Stimulated activated naive B cell treated with anti-CD40 and anti-IgM and Interleukin-4, amounts not matched to agents 10 μg/mL and 1 μg/mL and 100 μg/mL, for 72 hours (primary cell): ENCODE results near the gene PPA1.
"Not testable (repeated sequence)": the region's sequence is repeated elsewhere in the genome, so short reads cannot be mapped to it uniquely, and the experiment has no call there.

Experiments used
- ATAC-seq, 2 donors: fragments of 150-1000 bp; cut with Tn5 transposase; replicated peaks; 2 replicates each; pipeline ENCODE4 v1.10.0; 2021; ENCODE audit warnings: moderate library complexity in 1 of 2
- DNase-seq: peaks from one replicate; pipeline ENCODE4 v3.0.0; 2021
- H3K27ac Mint-ChIP-seq: one replicate; pipeline ENCODE4 v1.8.0; 2022; ENCODE audit warnings: mild to moderate bottlenecking, mixed read lengths
- H3K27me3 Mint-ChIP-seq, 2 donors: one replicate each; pipeline ENCODE4 v1.8.0; 2022; ENCODE audit warnings: mixed read lengths in 2 of 2
- H3K36me3 Mint-ChIP-seq, 2 donors: one replicate each; pipeline ENCODE4 v1.8.0; 2022; ENCODE audit warnings: mixed read lengths in 2 of 2, mild to moderate bottlenecking in 1 of 2
- H3K4me1 Mint-ChIP-seq, 2 donors: one replicate each; pipeline ENCODE4 v1.8.0; 2022; ENCODE audit warnings: mixed read lengths in 2 of 2, mild to moderate bottlenecking in 1 of 2
- H3K4me3 Mint-ChIP-seq, 2 donors: one replicate each; pipeline ENCODE4 v1.8.0; 2022; ENCODE audit warnings: mild to moderate bottlenecking in 2 of 2, mixed read lengths in 2 of 2, moderate library complexity in 1 of 2
- H3K9me3 Mint-ChIP-seq, 2 donors: one replicate each; pipeline ENCODE4 v1.8.0; 2022; ENCODE audit warnings: mixed read lengths in 2 of 2, mild to moderate bottlenecking in 1 of 2

PPA1 gene

DNA sequence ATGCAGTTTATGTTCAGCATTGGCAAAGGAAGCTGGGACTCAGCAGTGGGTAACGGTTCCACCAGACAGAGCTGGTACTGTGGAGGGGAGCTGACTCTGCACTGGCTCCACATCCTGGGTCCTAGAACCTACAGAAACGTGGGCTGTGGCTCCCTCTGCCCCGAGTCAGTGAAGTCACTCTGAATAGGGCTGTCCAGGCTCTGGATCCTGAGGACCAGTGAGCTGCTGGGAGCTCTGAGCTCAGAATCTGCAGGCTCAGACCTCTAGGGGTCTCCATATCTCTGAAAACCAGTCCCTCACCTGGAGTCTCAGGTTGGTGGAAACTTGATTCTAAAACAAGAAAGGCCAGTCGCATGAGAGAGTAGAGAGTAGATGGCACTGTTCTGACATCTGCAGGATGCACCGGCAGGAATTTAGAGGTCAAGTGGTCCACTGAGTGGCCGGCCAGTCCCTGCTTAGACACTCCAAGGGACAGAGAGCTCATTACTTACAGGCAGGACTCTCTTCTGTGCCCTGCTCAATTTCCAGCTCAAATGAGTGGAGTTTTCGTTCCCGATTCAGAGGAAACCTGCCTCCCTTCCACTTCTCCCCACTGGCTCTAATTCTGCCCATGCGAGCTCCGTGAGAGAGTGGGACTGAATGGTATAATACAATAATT is 31.9 kb upstream of the PPA1 start:
- H3K4me3 Mint-ChIP-seq: no peak overlapping the region
- peaks cover 12 to 73% of the 10 kb centered on the region in 2 donors for H3K27me3 Mint-ChIP-seq
- ATAC-seq (peak; percentile 44 to 64), DNase-seq (no peak)
- peaks cover 7 to 9% of the 10 kb centered on the region in 2 donors for H3K9me3 Mint-ChIP-seq
- H3K36me3 Mint-ChIP-seq: peaks cover 4 to 6% of the 10 kb centered on the region in 2 donors
- H3K27ac Mint-ChIP-seq: no peak overlapping the region
- H3K4me1 Mint-ChIP-seq: peaks cover 0 to 6% of the 10 kb centered on the region in 2 donors

DNA sequence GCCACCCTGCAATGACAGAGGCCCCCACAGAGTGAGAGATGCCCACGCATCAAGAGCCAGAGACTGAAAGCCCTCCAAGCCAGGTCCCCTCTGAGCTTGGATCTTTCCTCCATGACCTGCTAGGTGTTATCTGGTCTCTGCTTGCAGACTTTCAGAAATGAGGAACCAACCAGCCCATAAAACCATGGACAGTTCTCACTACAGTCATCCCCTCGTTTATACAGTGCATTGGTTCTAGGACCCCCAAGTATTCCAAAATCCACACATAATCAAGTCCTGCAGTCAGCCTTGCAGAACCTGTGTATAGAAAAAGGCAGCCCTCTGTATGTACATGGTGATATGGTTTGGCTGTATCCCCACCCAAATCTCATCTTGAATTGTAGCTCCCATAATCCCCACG is 27.5 kb upstream of the PPA1 start:
- Mint-ChIP-seq H3K9me3 (peaks cover 7 to 9% of the 10 kb centered on the region in 2 donors), H3K27me3 (peaks cover 24 to 82% of the 10 kb centered on the region in 2 donors), H3K4me1 (peaks cover under 1 to 5% of the 10 kb centered on the region in 2 donors)

DNA sequence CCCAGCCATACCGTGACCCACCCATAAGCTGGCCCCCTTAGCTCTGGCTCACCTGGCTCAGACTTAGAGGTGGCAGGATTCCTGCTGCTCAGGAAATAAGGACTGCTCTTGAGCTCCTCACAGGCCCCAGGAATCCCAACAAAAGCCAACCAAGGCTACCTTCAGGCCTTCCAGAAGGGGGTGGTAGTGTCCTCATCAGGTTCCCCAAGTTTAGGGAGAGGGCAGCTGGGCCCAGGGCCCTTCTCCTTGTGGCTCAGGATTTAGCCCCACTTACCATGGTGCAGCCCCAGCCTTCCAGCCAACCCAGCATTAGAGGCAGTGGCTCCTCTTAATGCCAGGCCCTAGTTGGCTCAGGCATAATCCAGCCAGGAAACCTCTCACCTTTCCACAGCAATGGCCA is 27.0 kb upstream of the PPA1 start:
- Mint-ChIP-seq H3K27ac (no peak overlapping the region), H3K27me3 (peaks cover 29 to 82% of the 10 kb centered on the region in 2 donors), H3K4me3 (no peak overlapping the region), H3K36me3 (peaks cover 4 to 6% of the 10 kb centered on the region in 2 donors), H3K9me3 (peaks cover 7 to 9% of the 10 kb centered on the region in 2 donors), H3K4me1 (peaks cover 4 to 10% of the 10 kb centered on the region in 2 donors)
- DNase-seq: no peak
- no peak for ATAC-seq

More for the DNA sequence above, 27.5 kb upstream of the PPA1 start:
- peaks cover 4 to 6% of the 10 kb centered on the region in 2 donors for H3K36me3 Mint-ChIP-seq
- DNase-seq (no peak), ATAC-seq (no peak)
- H3K27ac Mint-ChIP-seq: no peak overlapping the region
- H3K4me3 Mint-ChIP-seq: no peak overlapping the region

DNA sequence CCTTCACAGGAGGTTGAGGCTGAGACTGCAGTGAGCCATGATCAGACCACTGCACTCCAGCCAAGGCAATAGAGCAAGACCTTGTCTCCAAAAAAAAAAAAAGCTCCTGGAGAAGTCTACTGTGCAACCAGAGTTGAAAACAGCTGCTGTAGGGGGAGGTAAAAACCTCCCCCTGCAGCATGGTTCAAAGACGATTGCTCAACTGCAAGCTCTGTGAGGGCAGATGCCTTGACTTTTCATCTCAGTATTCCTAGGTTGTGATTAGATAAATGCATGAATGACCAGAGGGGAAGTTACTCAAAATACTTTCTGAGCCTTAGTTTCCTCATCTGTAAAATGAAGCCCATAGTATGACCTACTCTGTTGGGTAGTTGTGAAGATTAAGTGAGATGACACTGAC is 25.0 kb upstream of the PPA1 start:
- Mint-ChIP-seq H3K4me3 (no peak overlapping the region), H3K9me3 (peaks cover 7 to 9% of the 10 kb centered on the region in 2 donors), H3K27me3 (peaks cover 40 to 80% of the 10 kb centered on the region in 2 donors), H3K36me3 (peaks cover 4 to 6% of the 10 kb centered on the region in 2 donors), H3K4me1 (peaks cover 5 to 11% of the 10 kb centered on the region in 2 donors), H3K27ac (no peak overlapping the region)
- ATAC-seq: no peak
- no peak for DNase-seq

DNA sequence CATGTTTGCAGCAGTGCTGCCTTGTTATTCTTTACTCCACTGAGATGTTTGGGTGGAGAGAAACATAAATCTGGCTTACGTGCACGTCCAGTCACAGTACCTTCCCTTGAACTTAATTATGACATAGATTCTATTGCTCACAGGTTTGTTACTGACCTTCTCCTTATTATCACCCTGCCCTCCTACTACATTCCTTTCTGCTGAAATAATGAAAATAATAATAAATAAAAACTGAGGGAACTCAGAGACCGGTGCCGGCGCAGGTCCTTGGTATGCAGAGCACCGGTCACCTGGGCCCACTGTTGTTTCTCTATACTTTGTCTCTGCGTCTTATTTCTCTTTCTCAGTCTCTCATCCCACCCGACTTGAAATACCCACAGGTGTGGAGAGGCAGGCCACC is 24.6 kb upstream of the PPA1 start:
- not testable (repeated sequence) for H3K9me3 Mint-ChIP-seq, H3K4me3 Mint-ChIP-seq, DNase-seq, ATAC-seq, H3K27ac Mint-ChIP-seq, H3K36me3 Mint-ChIP-seq
- H3K27me3 Mint-ChIP-seq: peaks cover 44 to 80% of the 10 kb centered on the region in 2 donors
- peaks cover 5 to 11% of the 10 kb centered on the region in 2 donors for H3K4me1 Mint-ChIP-seq

DNA sequence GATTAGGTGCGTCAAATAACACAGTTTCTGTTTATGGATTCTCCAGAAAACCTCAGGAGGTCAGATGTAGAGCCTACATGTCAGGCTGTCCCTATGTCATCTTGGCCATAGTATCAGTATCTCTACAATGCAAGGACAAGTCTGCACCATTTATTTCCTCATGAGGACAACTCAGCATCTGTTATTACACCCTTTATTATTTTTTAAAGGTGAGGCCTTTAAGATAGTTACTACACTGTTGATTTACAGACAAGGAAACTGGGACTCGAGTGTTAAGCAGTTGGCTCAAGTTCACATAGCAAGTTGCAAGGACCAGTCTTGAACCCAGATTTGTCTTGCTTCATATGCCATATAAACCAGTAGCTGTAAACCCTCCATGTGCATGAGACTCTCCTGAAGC is 23.2 kb upstream of the PPA1 start:
- H3K36me3 Mint-ChIP-seq: peaks cover 4% of the 10 kb centered on the region in 2 donors

DNA sequence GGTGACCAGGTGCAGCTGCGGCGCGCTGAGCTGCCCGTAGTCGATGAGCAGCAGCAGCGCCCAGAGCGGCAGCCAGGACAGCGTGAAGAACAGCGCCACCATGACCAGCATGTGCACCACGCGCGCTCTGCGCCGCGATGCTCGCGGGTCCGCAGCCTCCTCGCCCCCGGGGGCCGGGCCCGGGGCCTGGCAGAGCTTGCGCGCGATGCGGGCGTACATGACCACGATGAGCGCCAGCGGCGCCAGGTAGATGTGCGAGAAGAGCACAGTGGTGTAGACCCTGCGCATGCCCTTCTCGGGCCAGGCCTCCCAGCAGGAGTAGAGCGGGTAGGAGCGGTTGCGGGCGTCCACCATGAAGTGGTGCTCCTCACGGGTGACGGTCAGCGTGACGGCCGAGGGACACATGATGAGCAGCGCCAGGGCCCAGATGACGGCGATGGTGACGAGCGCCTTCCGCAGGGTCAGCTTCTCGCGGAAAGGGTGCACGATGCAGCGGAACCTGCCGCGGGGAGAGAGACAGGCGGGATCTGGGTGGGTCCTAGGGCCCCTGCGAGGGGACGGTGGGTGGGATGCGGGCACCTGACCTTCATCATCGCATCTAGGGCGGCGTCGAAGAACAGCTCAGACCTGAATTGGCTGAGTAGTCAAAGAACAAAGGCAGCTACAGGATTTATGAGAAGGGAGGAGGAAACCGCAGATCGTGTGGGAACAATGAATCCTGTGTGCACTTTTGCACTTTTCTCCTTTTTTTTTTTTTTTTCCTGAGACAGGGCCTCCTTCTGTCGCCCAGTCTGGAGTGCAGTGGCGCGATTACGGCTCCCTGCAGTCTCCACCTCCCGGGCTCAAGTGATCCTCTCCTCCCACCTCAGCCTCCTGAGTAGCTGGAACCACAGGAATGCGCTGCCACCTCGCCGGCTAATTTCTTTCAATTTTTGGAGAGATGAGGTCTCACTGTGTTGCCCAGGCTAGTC is 22.4 kb upstream of the PPA1 start:
- DNase-seq (no peak), ATAC-seq (peak; percentile 42 to 50)
- Mint-ChIP-seq H3K4me1 (peaks cover 5 to 11% of the 10 kb centered on the region in 2 donors), H3K36me3 (no peaks in the 10 kb centered on the region), H3K9me3 (no peaks in the 10 kb centered on the region), H3K27ac (no peak overlapping the region), H3K4me3 (peak overlapping the region; percentile 36 to 65), H3K27me3 (peaks cover 46 to 80% of the 10 kb centered on the region in 2 donors)

More for the DNA sequence above, 23.2 kb upstream of the PPA1 start:
- Mint-ChIP-seq H3K4me3 (no peak overlapping the region), H3K27ac (no peak overlapping the region), H3K4me1 (peaks cover 5 to 11% of the 10 kb centered on the region in 2 donors), H3K9me3 (peaks cover 6 to 7% of the 10 kb centered on the region in 2 donors), H3K27me3 (peaks cover 45 to 80% of the 10 kb centered on the region in 2 donors)
- ATAC-seq (no peak), DNase-seq (no peak)

DNA sequence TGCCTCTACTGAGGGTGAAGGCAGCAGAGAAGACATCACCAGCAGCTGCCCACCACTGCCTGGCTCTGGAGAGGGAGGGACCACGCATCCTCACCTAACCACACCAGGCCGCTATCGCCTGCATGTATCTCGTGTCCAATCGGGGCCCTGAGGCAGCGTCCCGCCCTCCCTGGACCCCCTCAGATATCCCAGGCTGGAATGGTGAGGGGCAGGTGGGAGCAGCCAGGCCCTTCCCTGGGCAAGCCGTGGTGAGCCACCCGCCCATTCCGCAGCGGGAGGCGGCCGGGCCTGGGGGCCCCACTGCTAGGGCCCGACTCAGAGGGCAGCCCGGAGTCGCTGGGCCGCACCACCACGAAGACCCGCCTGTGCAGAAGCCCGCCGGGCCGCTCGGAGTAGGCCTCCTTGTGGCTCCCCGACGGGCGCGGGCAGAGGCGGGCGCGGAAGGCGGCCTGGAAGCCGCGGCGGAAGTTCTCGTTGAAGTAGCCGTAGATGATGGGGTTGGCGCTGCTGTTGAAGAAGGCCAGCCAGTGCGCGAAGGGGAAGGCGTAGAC is 21.6 kb upstream of the PPA1 start:
- peaks cover 46 to 80% of the 10 kb centered on the region in 2 donors for H3K27me3 Mint-ChIP-seq
- ATAC-seq: no peak

DNA sequence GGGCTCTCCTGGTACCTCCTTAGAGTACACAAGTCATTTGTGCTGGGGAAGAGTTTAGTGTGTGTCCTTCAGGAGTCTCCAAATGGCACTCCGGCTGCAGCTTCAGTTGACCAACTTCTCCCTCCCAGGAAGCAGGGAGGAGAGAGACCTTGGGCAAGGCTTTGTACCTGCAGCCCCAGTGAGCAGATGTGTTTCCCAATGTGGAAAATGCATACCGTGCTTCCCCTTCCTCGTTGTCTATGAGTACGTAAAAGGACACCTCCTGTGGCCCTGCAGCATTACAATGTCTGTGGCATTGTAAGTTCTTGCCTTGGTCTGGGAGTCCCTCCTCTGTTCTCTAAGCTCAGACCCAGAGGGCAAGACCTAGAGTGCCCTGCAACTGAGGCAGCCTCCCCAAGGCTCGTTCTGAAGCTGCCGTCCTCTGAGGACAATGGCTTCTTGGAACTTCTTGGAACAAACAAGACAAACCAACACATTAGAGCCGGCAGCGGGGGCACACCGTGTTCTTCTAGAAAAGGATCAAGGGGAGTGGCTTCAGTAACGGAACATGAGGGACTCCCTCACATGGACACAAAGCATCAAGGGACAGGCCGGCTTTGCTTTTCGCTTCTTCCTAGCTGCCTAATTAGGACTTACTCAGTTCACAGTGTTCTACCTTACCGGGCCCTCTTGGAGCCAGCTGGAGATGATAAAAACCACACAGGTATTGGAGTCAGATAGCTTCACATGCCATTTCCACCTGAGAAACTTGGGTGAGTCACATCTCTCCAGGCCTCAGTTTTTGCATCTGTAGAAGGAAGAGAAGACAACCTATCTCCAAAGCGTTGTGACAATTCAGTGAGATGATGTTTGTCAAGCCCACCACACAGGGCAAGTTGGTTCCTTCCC is 20.9 kb upstream of the PPA1 start:
- no peak for ATAC-seq
- Mint-ChIP-seq H3K27me3 (peaks cover 44 to 74% of the 10 kb centered on the region in 2 donors), H3K36me3 (no peaks in the 10 kb centered on the region), H3K4me3 (no peak overlapping the region), H3K4me1 (peaks cover 5 to 11% of the 10 kb centered on the region in 2 donors), H3K27ac (no peak overlapping the region), H3K9me3 (no peaks in the 10 kb centered on the region)
- no peak for DNase-seq

More for the DNA sequence above, 21.6 kb upstream of the PPA1 start:
- peak overlapping the region in 1 of 2 donors; percentile 65 for H3K4me3 Mint-ChIP-seq
- no peaks in the 10 kb centered on the region for H3K9me3 Mint-ChIP-seq
- H3K36me3 Mint-ChIP-seq: no peaks in the 10 kb centered on the region
- H3K27ac Mint-ChIP-seq: no peak overlapping the region
- H3K4me1 Mint-ChIP-seq: peaks cover 5 to 11% of the 10 kb centered on the region in 2 donors
- no peak for DNase-seq

DNA sequence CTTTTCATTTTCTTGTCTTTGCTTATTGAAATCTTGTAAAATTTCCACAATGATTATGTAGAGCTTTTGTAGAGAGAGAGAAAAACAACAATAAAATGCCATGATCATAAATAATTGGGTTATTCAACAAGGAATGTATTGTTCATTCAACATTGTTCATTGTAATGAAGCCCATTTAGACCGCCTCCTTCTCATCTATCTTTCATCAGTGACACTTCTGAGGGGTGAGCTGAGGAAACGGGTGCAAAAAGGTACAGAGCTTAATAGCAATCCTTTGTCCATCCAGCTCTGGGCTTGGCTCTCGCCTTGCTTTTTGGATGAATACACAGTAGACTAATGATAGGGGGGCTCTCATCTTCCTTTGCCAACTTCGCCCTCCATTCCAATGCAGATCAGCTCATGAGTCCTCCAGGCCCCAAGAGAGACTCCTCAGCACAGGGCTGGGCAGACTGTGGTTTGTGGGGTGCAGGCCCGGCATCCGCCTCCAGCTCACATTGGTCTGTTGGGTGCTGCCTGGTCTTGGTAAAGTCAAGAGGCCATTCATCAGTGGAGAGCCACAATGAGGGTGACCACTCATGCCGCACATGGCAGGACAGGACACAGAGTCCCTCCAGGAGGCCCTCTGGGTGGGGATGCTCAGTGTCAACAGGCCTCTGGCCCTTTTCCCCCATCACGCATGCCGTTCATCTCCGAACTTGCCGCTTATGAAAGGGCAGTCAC is 17.9 kb upstream of the PPA1 start:
- Mint-ChIP-seq H3K27me3 (peaks cover 41 to 64% of the 10 kb centered on the region in 2 donors), H3K36me3 (no peaks in the 10 kb centered on the region), H3K27ac (no peak overlapping the region), H3K9me3 (no peaks in the 10 kb centered on the region), H3K4me1 (peaks cover 5 to 10% of the 10 kb centered on the region in 2 donors), H3K4me3 (no peak overlapping the region)
- no peak for ATAC-seq
- no peak for DNase-seq

DNA sequence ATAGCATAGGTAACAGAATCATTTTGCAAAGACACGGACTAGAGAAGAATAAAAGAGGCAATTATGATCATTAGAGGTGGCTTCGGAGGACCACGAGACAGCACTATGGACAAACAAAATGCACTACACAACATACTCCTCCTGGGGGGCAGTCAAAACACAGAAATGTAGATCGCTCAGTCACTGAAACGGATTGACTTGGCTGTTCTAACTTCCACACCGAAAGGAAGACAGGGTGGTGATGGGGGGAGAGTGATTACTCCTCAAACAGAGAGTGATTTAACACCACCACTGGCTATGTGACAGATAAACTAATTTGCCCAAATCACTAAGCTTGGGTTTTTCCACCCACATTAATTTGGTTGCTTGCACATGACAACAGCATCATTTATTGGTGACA is 14.1 kb upstream of the PPA1 start:
- no peak for DNase-seq
- no peak for ATAC-seq
- H3K36me3 Mint-ChIP-seq: no peaks in the 10 kb centered on the region
- no peak overlapping the region for H3K27ac Mint-ChIP-seq
- no peaks in the 10 kb centered on the region for H3K9me3 Mint-ChIP-seq
- H3K4me1 Mint-ChIP-seq: peaks cover 2 to 5% of the 10 kb centered on the region in 2 donors
- peaks cover 19 to 39% of the 10 kb centered on the region in 2 donors for H3K27me3 Mint-ChIP-seq
- H3K4me3 Mint-ChIP-seq: no peak overlapping the region

DNA sequence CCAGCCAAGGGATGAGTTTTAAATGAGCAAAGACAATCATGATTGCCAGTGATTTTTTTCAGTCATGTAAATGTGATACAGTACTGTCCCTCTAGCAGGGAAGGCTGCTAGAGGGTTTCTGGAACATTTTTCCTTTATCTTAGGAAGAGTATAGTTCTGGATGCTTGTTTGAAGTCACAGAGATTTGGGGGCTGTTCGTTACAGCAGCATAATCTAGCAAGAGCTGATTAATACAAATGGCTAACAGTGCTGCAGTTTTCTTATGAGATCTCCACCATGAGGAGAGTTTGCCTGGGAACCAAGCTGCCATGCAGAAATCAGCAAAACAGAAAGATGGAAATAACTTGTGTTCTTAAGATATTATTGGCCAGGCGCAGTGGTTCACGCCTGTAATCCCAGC is 7.9 kb upstream of the PPA1 start:
- peaks cover 6 to 10% of the 10 kb centered on the region in 2 donors for H3K27me3 Mint-ChIP-seq
- H3K4me3 Mint-ChIP-seq: no peak overlapping the region
- ATAC-seq (no peak), DNase-seq (no peak)
- H3K4me1 Mint-ChIP-seq: peaks cover 2 to 5% of the 10 kb centered on the region in 2 donors
- no peak overlapping the region for H3K27ac Mint-ChIP-seq
- H3K9me3 Mint-ChIP-seq: no peaks in the 10 kb centered on the region
- H3K36me3 Mint-ChIP-seq: no peaks in the 10 kb centered on the region

DNA sequence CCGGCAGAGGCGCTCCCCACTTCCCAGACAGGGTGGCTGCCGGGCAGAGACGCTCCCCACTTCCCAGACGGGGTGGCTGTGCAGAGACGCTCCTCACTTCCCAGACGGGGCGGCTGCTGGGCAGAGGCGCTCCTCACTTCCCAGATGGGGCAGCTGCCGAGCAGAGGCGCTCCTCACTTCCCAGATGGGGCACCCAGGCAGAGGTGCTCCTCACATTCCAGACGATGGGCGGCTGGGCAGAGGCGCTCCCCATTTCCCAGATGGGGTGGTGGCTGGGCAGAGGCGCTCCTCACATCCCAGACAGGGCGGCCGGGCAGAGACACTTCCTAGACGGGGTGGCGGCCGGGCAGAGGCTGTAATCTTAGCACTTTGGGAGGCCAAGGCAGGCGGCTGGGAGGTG is 6.8 kb upstream of the PPA1 start:
- H3K4me3 Mint-ChIP-seq, DNase-seq, ATAC-seq, H3K9me3 Mint-ChIP-seq, H3K36me3 Mint-ChIP-seq, H3K27me3 Mint-ChIP-seq, H3K4me1 Mint-ChIP-seq, H3K27ac Mint-ChIP-seq: not testable (repeated sequence)
